Measurements from ENCODE around the gene TINAG. TPM values are rescaled to one million over a fixed set of nuclear protein-coding genes. Genes with fewer than 3 reads are reported as not detected.

TINAG gene
- total RNA-seq: not detected
- not detected for polyA plus RNA-seq (2013, experiment 1 of 2)
- polyA plus RNA-seq (2013, experiment 2 of 2): not detected
- long read RNA-seq, experiment 1: 0 reads
- long read RNA-seq, experiment 2: 0 reads
- long read RNA-seq, experiment 3: 0 reads
- long read RNA-seq, experiment 4: 0 reads

GRCh38 chr6:54308289-54308985 lies at the start of gene TINAG:
Gene TINAG (plus strand): TSS chr6:54308441. CDS start chr6:54308551, 110 bp downstream.
- H3K4me3 ChIP-seq (ENCODE audit: low read length): no peak within 1 kb of the TSS
- H3K27me3 Mint-ChIP-seq (ENCODE audit: insufficient read depth): no peaks in the 10 kb centered on the region
- 93 to 97% methylated on average over 6 to 10 of the region's 10 CpGs for WGBS, 2 experiments (ENCODE audit: insufficient coverage in 1 of 2, insufficient read length in 1 of 2)

GRCh38 chr6:54260025-54260424 lies 48.2 kb upstream of the TINAG start:
- Histone ChIP-seq H3K4me3 (ENCODE audit: low read length) (no peak overlapping the region), H3K27me3 (ENCODE audit: control insufficient read depth, insufficient read depth, low read length, poor library complexity, severe bottlenecking) (no peaks in the 10 kb centered on the region), H3K27ac (ENCODE audit: low read depth, low read length) (no peak overlapping the region), H3K9ac (ENCODE audit: extremely low read depth, low read length, poor library complexity, severe bottlenecking) (no peak overlapping the region), H3K4me1 (ENCODE audit: control insufficient read depth, insufficient read depth, low read length) (no peaks in the 10 kb centered on the region), H3K9me3 (ENCODE audit: control insufficient read depth, low read length) (no peaks in the 10 kb centered on the region), H3K36me3 (ENCODE audit: control insufficient read depth, insufficient read depth, low read length) (no peaks in the 10 kb centered on the region)
- DNase-seq: no peak
- no peak overlapping the region for H3K27ac Mint-ChIP-seq
- no peaks in the 10 kb centered on the region for H3K27me3 Mint-ChIP-seq (ENCODE audit: insufficient read depth)
- no peak overlapping the region for H3K4me3 Mint-ChIP-seq
- no peak for TF ChIP-seq CTCF (conservative IDR thresholded peaks at IDR 0.05)
- no peaks in the 10 kb centered on the region for H3K36me3 Mint-ChIP-seq (ENCODE audit: low read depth)
- no peaks in the 10 kb centered on the region for H3K9me3 Mint-ChIP-seq
- H3K4me1 Mint-ChIP-seq: no peaks in the 10 kb centered on the region

More at GRCh38 chr6:54308289-54308985, at the start of gene TINAG:
- peaks cover 6% of the 10 kb centered on the region for H3K4me1 Mint-ChIP-seq
- no peaks in the 10 kb centered on the region for H3K9me3 ChIP-seq (ENCODE audit: control insufficient read depth, low read length)
- no peaks in the 10 kb centered on the region for H3K36me3 ChIP-seq (ENCODE audit: control insufficient read depth, insufficient read depth, low read length)
- H3K9me3 Mint-ChIP-seq: no peaks in the 10 kb centered on the region
- no peak within 1 kb of the TSS for H3K9ac ChIP-seq (ENCODE audit: extremely low read depth, low read length, poor library complexity, severe bottlenecking)
- H3K27ac Mint-ChIP-seq: no peak within 1 kb of the TSS
- no peaks in the 10 kb centered on the region for H3K36me3 Mint-ChIP-seq (ENCODE audit: low read depth)
- H3K4me1 ChIP-seq (ENCODE audit: control insufficient read depth, insufficient read depth, low read length): peaks cover 3% of the 10 kb centered on the region
- H3K27ac ChIP-seq (ENCODE audit: low read depth, low read length): no peak within 1 kb of the TSS
- TF ChIP-seq CTCF (conservative IDR thresholded peaks at IDR 0.05): no peak
- H3K4me3 Mint-ChIP-seq: no peak within 1 kb of the TSS
- H3K27me3 ChIP-seq (ENCODE audit: control insufficient read depth, insufficient read depth, low read length, poor library complexity, severe bottlenecking): no peaks in the 10 kb centered on the region
- no peak for DNase-seq

GRCh38 chr6:54262499-54262898 lies 45.7 kb upstream of the TINAG start:
- Mint-ChIP-seq H3K27ac (no peak overlapping the region), H3K4me3 (no peak overlapping the region), H3K36me3 (ENCODE audit: low read depth) (no peaks in the 10 kb centered on the region), H3K4me1 (no peaks in the 10 kb centered on the region), H3K9me3 (no peaks in the 10 kb centered on the region), H3K27me3 (ENCODE audit: insufficient read depth) (no peaks in the 10 kb centered on the region)
- TF ChIP-seq CTCF (conservative IDR thresholded peaks at IDR 0.05): no peak
- Histone ChIP-seq H3K27me3 (ENCODE audit: control insufficient read depth, insufficient read depth, low read length, poor library complexity, severe bottlenecking) (no peaks in the 10 kb centered on the region), H3K36me3 (ENCODE audit: control insufficient read depth, insufficient read depth, low read length) (no peaks in the 10 kb centered on the region), H3K4me3 (ENCODE audit: low read length) (no peak overlapping the region), H3K27ac (ENCODE audit: low read depth, low read length) (no peak overlapping the region), H3K9me3 (ENCODE audit: control insufficient read depth, low read length) (no peaks in the 10 kb centered on the region), H3K9ac (ENCODE audit: extremely low read depth, low read length, poor library complexity, severe bottlenecking) (no peak overlapping the region), H3K4me1 (ENCODE audit: control insufficient read depth, insufficient read depth, low read length) (no peaks in the 10 kb centered on the region)
- 0 to 23% methylated on average over 1 of the region's 1 CpG for WGBS, 2 experiments (ENCODE audit: insufficient coverage in 1 of 2, insufficient read length in 1 of 2)
- DNase-seq: no peak

Data from endodermal cell (in vitro differentiated cells).